Stomach (tissue), 4 donors: ENCODE measurements around the gene NCAM1.

Source experiments
- CTCF ChIP-seq, 7 experiments: fragments of 450-650 bp in 4 of 7; fragments of 200-600 bp in 3 of 7; sonication (generic) in 3 of 7; IDR thresholded peaks; one replicate each; pipeline ENCODE4 v1.5.1; 2016 to 2019; ENCODE audit warnings: antibody characterized with exemption in 7 of 7, control low read depth in 2 of 7, mild to moderate bottlenecking in 1 of 7
- EP300 ChIP-seq: sonication (generic); formaldehyde crosslinking; IDR thresholded peaks from one replicate; pipeline ENCODE4 v1.6.1; 2017; ENCODE audit warnings: antibody characterized with exemption
- POLR2AphosphoS5 ChIP-seq, 3 donors: sonication (generic); formaldehyde crosslinking; IDR thresholded peaks; one replicate each; pipeline ENCODE4 v1.6.1; 2016; ENCODE audit warnings: antibody characterized with exemption in 3 of 3

- no peak for TF ChIP-seq CTCF (IDR thresholded peaks at IDR 0.05)
- no peak for TF ChIP-seq POLR2AphosphoS5 (IDR thresholded peaks at IDR 0.05)
- TF ChIP-seq EP300: no peak
These were observed 350.3 kb downstream of the NCAM1 start for GRCh38 chr11:113311536-113311935.
